ENCODE data around the gene MXRA7.

Gene MXRA7, protein sequence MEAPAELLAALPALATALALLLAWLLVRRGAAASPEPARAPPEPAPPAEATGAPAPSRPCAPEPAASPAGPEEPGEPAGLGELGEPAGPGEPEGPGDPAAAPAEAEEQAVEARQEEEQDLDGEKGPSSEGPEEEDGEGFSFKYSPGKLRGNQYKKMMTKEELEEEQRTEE

DNA sequence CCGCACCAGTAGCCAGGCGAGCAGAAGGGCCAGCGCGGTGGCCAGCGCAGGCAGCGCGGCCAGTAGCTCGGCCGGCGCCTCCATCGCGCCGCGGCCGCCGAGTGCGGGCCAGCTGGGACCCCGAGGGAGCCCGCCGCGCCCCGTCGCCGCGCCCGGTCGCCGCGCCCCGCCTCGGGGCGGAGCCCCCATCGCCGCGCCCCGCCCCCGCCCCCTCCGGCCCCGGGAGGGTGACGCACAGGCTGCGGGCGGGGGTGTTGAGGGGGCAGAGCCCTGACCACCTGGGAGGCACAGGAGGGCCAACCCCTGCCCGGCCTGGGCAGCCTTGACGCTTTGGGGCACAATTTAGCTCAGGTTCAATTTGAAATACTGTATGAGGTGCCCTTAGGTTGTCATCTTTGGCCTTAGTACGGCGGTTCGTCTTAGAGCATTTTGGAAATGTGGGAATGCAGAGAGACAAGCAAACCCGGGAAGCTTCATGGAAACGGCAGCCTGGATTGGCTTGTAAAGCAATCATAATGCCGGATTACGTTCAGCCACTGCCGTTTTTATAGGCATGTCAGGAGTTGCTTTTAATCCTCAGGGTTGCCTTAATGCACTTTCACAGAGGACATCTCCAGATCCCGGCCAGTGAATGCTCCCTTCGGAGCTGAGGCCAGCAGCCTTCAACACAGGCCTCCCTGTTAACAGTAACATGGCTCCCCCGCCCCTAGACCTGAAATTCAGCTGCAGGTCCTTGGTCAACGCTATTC lies at the start of gene MXRA7:
Gene MXRA7 (minus strand): TSS at position 103 of the 749 bp plus-strand sequence. CDS start 19 bp downstream, at position 84.
- Mint-ChIP-seq H3K4me1 (peaks cover 45% of the 10 kb centered on the region), H3K27ac (peak within 1 kb of the TSS; percentile 80 to 97 (median 92)), H3K4me3 (peak within 1 kb of the TSS; percentile 87 to 92 (median 91)), H3K27me3 (ENCODE audit: low read depth) (no peaks in the 10 kb centered on the region), H3K36me3 (ENCODE audit: low read depth) (peaks cover 30% of the 10 kb centered on the region), H3K9me3 (no peaks in the 10 kb centered on the region)
- TF ChIP-seq, protein P1, sequence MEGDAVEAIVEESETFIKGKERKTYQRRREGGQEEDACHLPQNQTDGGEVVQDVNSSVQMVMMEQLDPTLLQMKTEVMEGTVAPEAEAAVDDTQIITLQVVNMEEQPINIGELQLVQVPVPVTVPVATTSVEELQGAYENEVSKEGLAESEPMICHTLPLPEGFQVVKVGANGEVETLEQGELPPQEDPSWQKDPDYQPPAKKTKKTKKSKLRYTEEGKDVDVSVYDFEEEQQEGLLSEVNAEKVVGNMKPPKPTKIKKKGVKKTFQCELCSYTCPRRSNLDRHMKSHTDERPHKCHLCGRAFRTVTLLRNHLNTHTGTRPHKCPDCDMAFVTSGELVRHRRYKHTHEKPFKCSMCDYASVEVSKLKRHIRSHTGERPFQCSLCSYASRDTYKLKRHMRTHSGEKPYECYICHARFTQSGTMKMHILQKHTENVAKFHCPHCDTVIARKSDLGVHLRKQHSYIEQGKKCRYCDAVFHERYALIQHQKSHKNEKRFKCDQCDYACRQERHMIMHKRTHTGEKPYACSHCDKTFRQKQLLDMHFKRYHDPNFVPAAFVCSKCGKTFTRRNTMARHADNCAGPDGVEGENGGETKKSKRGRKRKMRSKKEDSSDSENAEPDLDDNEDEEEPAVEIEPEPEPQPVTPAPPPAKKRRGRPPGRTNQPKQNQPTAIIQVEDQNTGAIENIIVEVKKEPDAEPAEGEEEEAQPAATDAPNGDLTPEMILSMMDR (IDR thresholded peaks at IDR 0.05; ENCODE audit: unreplicated experiment in 3 of 3) = no peak

DNA sequence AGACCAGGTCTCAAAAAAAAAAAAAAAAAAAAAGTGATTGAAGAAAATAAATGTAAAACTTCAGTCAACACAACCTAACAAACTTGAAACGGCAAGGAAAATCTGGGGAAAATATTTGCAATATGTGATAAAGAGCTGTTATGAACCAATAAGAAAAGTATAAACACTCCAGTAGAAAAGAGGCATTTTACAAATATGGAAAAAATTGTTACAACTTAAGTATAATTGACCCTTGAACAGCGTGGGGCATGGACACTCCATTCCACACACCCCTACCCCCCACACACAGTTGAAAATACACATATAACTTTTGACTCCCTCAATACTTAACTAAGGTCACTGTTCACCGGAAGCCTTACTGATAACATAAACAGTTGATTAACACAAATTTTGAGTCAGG lies 47.8 kb upstream of the MXRA7 start:
- H3K4me3 Mint-ChIP-seq = no peak overlapping the region
- H3K4me1 Mint-ChIP-seq = no peaks in the 10 kb centered on the region
- no peak overlapping the region for H3K27ac Mint-ChIP-seq
- TF ChIP-seq, protein P1 (IDR thresholded peaks at IDR 0.05; ENCODE audit: unreplicated experiment in 3 of 3) = no peak
- H3K36me3 Mint-ChIP-seq (ENCODE audit: low read depth) = peaks cover 54% of the 10 kb centered on the region
- peaks cover 2% of the 10 kb centered on the region for H3K9me3 Mint-ChIP-seq
- no peaks in the 10 kb centered on the region for H3K27me3 Mint-ChIP-seq (ENCODE audit: low read depth)

DNA sequence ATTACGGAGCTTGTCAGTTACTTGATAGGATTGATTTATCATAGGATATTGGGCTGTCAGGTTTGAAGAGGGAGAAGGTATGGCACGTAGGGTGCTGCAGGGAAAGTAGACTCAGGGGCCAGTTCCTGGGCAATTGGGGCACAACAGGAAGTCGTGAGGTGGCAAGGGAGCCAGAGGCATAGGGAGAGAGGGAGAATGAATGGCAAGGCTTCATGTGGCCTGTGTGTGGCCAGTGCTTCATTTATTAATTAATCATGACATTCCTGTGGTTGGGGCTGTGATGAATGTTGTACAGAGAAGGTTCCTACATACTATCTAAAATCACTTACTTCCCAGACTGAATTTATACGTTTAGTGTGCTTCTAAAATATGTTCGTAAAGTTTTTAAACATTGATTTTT lies 46.5 kb upstream of the MXRA7 start:
- Mint-ChIP-seq H3K36me3 (ENCODE audit: low read depth) (peaks cover 53% of the 10 kb centered on the region), H3K4me3 (no peak overlapping the region), H3K27me3 (ENCODE audit: low read depth) (no peaks in the 10 kb centered on the region), H3K4me1 (no peaks in the 10 kb centered on the region), H3K9me3 (peaks cover 2% of the 10 kb centered on the region), H3K27ac (no peak overlapping the region)
- TF ChIP-seq, protein P1 (IDR thresholded peaks at IDR 0.05; ENCODE audit: unreplicated experiment in 3 of 3) = no peak

DNA sequence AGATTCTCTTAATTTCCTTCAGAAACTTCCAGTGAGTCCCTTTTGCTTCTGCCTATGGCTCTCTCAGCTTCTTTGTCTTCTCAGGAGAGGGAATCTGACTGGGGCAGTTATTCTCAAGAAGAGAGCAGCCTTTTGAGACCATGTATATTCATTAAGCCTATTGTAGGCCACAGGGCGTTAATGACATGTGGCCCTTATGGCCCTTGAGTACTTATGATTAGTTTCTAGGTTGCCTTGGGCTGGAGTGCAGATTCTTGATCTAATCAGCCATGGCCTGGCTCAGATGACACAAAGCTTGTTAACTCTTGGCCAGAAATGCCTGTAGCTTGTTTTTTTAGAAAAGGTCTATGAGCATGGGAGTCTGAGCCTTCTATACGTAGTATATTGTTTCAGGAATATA lies 44.5 kb upstream of the MXRA7 start:
- H3K27me3 Mint-ChIP-seq (ENCODE audit: low read depth) = no peaks in the 10 kb centered on the region
- no peaks in the 10 kb centered on the region for H3K4me1 Mint-ChIP-seq
- no peak overlapping the region for H3K27ac Mint-ChIP-seq
- TF ChIP-seq, protein P1 (IDR thresholded peaks at IDR 0.05; ENCODE audit: unreplicated experiment in 3 of 3) = no peak
- H3K36me3 Mint-ChIP-seq (ENCODE audit: low read depth) = peaks cover 41% of the 10 kb centered on the region
- no peak overlapping the region for H3K4me3 Mint-ChIP-seq
- H3K9me3 Mint-ChIP-seq = peaks cover 2% of the 10 kb centered on the region

DNA sequence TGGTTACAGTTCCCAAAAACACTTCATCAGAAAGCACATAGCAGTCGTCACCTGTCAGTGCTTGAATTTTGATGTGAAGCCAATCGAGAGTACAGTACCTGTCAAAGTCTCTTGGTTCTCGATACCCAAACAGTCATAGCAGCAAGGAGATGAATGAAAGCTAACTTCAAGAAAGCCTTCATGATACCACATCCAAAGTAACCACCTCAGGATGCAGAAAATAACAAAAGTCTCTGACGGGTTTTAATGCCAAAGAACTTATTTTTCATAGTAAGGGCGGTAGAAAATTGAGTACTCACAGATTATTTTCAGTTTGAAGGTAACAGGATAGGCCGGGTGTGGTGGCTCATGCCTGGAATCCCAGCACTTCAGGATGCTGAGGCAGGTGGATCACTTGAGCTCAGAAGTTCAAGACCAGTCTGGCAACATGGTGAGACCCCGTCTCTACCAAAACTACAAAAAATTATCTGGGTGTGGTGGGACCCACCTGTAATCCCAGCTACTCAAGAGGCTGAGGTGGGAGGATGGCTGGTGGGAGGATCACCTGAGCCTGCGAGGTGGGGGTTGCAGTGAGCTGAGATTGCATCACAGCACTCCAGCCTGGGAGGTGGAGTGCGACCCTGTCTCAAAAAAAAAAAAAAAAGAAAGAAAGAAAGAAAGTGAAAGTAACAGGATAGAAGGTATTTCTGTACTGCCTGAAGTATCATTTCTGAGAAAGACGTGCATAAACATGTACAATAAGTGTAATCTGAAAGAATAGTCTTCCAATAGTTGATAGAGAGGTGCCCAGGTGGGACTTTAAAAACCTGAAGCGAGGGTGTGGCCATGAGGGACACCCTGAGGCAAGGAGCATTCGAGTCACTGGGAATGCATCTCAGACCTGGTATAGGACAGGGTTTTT lies 42.5 kb upstream of the MXRA7 start:
- Mint-ChIP-seq H3K27me3 (ENCODE audit: low read depth) (no peaks in the 10 kb centered on the region), H3K27ac (no peak overlapping the region), H3K4me3 (no peak overlapping the region), H3K4me1 (no peaks in the 10 kb centered on the region), H3K36me3 (ENCODE audit: low read depth) (peaks cover 50% of the 10 kb centered on the region), H3K9me3 (peaks cover 2% of the 10 kb centered on the region)
- TF ChIP-seq, protein P1 (IDR thresholded peaks at IDR 0.05; ENCODE audit: unreplicated experiment in 3 of 3) = no peak

All from nephron (organoid).